HG03354 (cell line): ENCODE results near the gene PARD3.
"Not testable (repeated sequence)": the region's sequence is repeated elsewhere in the genome, so short reads cannot be mapped to it uniquely, and the experiment has no call there.

Experiments
- ATAC-seq: cut with Tn5 transposase; IDR thresholded peaks from one replicate; pipeline ENCODE4 v1.9.1; 2021; ENCODE audit warnings: mild to moderate bottlenecking; ENCODE audit not compliant: unreplicated experiment, poor library complexity, severe bottlenecking

The PARD3 gene

DNA sequence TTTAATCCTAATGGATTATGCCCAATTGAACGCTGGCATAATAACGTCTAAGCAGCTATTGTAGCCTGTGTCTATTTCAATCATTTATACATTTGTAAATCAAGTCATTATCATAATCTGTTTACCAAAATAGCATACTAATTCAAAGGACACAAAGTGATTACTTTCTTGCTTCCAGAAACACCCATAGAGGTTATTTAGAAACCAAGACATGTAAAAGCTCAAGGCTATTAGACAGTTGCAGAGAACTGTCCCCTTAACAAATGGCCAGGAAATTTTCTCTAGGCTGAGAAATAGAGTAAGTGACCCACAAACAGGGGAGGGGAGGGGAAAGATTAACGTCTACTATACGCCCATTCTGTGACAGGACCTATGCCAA, 455.7 kb downstream of the PARD3 start:
- no peak for ATAC-seq

- ATAC-seq = no peak
Observed at GRCh38 chr10:34358729-34359434, 456.2 kb downstream of the PARD3 start.

- ATAC-seq = no peak
Observed at GRCh38 chr10:34356463-34356862, 458.6 kb downstream of the PARD3 start.

- not testable (repeated sequence) for ATAC-seq
Observed at GRCh38 chr10:34353530-34353929, 461.6 kb downstream of the PARD3 start.

GRCh38 chr10:34352599-34353204, 462.4 kb downstream of the PARD3 start:
- not testable (repeated sequence) for ATAC-seq

DNA sequence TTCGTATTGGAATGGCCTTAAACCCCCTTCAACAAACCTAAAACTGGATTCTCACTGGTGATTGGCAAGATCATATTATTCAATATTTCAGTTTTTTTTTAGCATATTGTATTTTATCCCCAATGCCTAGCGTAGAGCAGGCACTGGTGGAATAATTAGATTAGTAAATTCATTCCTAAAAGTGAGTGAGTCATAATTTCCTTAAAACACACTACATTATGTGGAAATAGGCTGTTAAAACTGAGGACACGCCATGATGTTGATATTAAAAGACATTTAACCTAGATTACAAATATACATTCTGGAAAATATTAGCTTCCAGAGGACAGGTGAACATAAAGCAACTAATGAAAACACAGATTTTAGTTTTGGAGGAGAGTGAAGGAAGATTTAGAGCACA, 463.9 kb downstream of the PARD3 start:
- no peak for ATAC-seq

DNA sequence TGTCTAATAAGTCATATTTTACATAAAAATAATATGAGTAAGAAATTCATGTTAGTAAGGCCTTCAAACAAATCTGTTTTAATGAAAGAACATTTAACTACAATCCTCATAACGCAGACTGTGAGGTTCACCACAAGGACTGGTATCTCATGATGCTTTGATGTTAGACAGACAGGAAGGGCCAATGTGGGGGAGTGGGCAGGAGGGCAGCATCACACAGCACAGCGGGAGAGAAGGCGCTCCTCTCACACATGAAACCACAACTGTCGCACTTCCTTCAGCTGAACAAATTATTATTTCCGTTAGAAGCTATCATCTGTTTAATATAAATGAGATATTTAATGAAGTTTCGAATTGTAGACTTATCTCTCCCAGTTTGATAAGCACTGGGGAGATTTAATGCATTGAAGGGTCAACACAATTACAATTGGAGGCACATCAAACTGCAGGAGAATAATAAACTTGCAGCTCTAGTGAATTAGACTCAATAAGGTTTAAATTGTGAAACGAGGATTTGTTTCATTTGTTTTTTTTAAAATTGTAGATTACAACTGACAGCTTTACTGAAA, 466.1 kb downstream of the PARD3 start:
- no peak for ATAC-seq

DNA sequence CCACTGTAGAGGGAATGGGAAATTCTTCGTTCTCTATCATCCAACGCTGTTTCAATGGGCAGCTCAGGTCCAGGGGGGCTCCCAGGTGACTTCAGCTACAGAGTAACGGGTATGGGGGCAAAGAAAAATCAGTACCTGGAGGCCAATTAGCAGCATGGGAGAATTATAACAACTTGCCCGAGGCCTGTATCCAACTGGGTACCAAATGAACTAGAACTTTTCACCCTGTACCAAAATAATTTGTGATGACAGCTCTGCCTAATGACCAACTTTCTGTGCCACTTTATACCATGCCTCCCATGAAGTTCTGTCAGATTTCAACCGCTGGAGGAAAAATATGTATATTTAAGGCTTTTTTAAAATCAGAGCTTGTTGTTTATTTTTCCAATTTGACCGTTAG, 467.1 kb downstream of the PARD3 start:
- ATAC-seq = no peak

DNA sequence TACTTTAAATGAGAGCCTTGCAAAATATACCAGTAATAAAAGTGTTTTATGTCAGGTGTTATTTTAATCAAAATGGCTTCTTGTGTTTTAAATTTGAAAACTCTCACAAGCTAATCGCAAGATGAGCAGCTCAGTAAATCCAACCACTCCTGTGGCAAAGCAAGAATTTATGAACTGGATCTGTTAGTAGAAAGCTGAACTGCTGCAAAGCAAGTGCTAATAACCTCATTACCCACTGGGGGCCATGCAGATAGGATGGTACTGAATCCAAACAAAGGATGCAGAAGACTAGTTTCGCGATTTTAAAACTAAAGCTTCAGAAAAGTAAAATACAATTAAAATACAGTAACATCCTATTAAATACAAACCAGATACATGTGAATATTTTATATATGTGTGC, 468.0 kb downstream of the PARD3 start:
- no peak for ATAC-seq

- no peak for ATAC-seq
Observed at GRCh38 chr10:34346516-34347100, 468.5 kb downstream of the PARD3 start.

DNA sequence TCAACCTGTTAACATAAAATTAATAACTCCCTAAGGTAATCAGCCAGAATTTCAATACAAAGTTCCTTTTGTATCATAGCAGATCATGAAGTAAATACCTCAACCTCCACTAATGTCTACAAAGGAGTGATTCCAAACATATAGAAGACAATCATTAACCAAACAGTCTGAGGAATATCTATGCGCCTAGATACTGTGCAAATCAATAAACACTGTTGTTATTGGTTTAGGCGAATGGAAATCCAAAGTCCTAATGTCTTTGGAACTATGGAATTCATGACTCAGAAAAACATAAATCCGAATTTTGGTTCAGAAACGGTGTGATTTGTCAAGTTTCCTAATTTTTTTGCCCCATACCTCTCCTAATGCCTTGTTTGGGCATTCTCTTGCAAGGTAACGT, 469.7 kb downstream of the PARD3 start:
- no peak for ATAC-seq

DNA sequence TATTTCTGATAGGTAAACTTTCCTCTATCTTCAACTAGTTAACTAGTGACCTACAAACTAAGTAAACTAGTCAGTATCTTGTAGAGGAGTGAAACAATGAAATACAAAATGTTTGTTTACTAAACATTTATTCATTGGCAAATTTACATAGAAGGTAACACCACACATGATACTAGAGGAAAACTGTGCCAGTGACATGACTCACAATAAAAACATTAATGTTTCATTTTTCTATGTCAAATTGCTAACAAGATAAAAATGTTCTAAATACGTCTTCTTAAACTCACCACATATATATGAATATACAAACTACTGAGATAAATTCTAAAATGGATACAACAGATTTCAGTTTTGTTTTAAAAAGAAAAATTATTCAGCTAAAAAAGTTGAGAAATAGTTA, 471.3 kb downstream of the PARD3 start:
- no peak for ATAC-seq

DNA sequence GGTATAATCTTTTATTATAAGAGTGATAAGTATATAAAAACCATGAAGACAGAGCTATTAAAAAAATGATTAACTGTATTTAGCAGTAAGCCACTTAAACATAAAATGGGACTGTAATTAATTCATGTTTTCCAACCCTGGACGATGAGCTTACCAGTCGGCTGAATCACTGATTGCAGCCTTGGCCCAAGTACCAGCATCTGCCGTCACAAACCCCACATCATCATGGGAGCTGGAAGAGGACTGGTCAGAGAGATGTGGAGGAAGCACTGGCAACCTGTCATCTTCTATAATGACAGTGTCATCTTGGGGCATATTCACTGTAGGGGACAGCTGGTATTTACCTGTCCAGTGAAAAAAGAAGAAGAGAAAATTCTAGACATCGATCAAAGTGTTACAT, 473.6 kb downstream of the PARD3 start:
- no peak for ATAC-seq

GRCh38 chr10:34340934-34341333, 474.2 kb downstream of the PARD3 start:
- ATAC-seq = no peak

DNA sequence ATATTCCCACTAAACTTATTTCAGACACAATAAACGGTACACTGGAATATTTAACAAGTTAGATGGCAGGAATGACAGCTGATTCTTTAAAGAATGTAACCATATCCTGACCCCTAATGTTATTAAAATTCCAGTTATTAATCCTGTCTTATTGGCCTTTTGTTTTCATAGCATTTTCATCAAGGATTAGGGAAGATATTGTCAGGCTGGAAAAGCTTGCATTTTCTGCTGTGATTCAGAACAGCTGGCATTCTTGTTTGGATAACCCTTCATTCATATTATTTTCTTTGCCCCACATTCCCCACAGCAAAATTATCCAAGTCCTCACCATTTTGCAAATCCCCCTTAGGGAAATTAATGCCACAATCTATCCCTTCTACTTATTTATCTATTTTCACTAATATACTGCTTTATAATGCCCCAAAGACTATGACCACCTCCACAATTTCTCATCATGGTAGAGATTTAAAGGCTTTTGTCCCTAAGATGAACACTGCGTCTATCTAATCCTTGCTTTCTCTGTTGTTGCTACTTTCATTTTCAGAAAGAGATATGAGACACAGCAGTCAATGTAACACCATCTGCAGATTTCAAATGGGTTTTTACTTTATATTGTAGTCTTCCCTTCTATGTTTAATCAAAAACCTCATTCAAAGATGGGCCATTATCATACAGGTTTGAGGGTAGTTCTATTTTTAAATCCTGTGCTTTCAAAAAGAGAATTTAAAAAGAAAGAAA, 475.1 kb downstream of the PARD3 start:
- ATAC-seq = no peak

DNA sequence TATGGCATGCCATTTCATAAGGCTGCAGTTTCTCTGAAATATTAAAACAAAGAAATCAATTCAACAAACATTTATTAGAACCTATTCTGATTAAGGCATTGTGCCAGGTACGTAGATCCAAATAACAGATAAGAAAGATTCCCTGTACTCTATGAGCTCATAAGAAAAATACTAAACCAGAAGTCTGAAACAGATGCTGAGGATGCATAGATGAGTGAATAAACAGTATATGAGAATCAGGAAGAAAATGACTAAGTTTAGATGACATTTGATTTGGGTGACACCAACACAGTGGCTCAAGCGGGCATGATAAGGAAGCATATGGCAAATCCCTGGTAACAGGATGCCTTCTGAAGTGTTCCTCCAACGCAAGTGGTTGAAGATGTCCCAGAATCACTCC, 477.2 kb downstream of the PARD3 start:
- ATAC-seq = no peak

GRCh38 chr10:34335960-34336690, 479.0 kb downstream of the PARD3 start:
- no peak for ATAC-seq

GRCh38 chr10:34334908-34335307, 480.2 kb downstream of the PARD3 start:
- no peak for ATAC-seq

DNA sequence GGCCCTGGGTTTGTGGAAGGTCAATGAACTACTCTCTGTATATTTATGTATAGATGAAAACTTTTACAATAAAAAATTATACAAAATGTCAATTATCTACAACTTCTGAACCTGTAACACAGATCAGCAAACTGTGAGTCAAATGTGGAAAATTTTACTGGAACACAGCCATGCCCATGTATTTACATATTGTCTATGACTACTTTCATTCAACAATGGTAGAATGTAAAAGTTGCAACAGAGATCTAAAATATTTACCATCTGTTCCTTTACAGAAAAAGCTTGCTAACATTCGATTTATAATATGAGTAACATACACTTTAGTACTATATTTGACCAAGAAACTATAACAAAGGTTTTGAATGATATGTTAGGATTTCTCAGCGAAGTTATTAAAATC, 481.6 kb downstream of the PARD3 start:
- ATAC-seq = no peak

DNA sequence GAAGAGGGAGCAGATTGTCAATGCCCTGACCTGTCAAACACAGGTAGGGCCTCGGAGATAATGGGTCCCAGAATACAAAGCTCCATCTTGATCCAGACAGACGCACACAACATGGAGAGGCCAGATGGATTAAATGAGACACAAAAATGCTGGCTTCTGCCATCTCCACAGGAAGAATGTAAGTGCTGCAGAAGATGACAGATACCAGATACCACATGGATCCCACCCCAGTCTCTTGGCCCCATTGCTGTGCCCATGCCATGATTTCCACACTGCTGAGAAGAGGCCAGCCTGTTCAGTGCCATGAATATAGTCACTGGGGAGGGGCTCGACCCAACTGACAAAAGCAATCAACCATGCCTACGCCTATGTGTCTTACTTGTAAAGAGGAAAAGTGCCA, 487.9 kb downstream of the PARD3 start:
- no peak for ATAC-seq
